ENCODE results near the gene DNAJC25.

The DNAJC25 gene

GRCh38 chr9:111691672-111692329, 60.7 kb downstream of the DNAJC25 start:
- no peaks in the 10 kb centered on the region for H3K36me3 ChIP-seq (ENCODE audit: low read length)
- H3K9me2 ChIP-seq (replicated peaks; ENCODE audit: insufficient read depth, low read length) = no peaks in the 10 kb centered on the region
- H3K4me2 ChIP-seq (ENCODE audit: low read depth, low read length, poor library complexity, severe bottlenecking) = no peak overlapping the region
- H3F3A ChIP-seq (ENCODE audit: insufficient read depth) = no peaks in the 10 kb centered on the region
- H3K27me3 ChIP-seq (ENCODE audit: low read length) = no peaks in the 10 kb centered on the region
- peak overlapping the region; percentile 12 for H2AFZ ChIP-seq (ENCODE audit: low read depth, low read length, severe bottlenecking)
- no peaks in the 10 kb centered on the region for H4K20me1 ChIP-seq (ENCODE audit: low read depth, low read length)
- TF ChIP-seq EZH2phosphoT487 (conservative IDR thresholded peaks at IDR 0.05; ENCODE audit: low read length) (no peak), CTCF (IDR thresholded peaks at IDR 0.05; ENCODE audit: insufficient read depth, low read length, poor library complexity, severe bottlenecking) (peak; percentile 43)
- H3K9me3 ChIP-seq (ENCODE audit: insufficient read depth, low read length) = no peaks in the 10 kb centered on the region
- no peaks in the 10 kb centered on the region for H3K79me2 ChIP-seq (ENCODE audit: insufficient read depth, low read length)
- no peak overlapping the region for H3K9ac ChIP-seq (ENCODE audit: low read length)
- H3K4me3 ChIP-seq (ENCODE audit: insufficient read depth, low read length, poor library complexity, severe bottlenecking) = no peak overlapping the region
- H3K27ac ChIP-seq (ENCODE audit: low read depth, low read length) = no peak overlapping the region

DNA sequence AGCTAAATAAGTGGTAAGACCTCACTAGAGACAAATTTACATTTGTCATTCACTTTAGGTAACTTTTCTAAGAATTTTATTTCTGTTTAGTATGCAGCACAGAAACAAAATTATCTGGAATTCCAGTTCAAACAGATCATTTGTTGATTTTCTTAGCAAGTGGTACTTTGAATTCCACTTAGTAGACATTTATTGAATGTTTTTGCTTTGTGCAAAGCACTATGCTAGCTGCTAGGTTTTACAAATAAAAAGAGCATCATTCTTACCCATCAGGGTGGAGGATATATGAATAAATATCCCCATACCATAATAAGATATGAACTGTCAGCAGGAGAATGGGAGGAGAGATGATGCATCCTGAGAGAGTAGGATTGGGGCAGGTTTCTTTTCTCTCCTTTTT, 65.7 kb downstream of the DNAJC25 start:
- no peaks in the 10 kb centered on the region for H3K9me3 ChIP-seq (ENCODE audit: insufficient read depth, low read length)
- TF ChIP-seq CTCF (IDR thresholded peaks at IDR 0.05; ENCODE audit: insufficient read depth, low read length, poor library complexity, severe bottlenecking) (no peak), EZH2phosphoT487 (conservative IDR thresholded peaks at IDR 0.05; ENCODE audit: low read length) (no peak)

DNA sequence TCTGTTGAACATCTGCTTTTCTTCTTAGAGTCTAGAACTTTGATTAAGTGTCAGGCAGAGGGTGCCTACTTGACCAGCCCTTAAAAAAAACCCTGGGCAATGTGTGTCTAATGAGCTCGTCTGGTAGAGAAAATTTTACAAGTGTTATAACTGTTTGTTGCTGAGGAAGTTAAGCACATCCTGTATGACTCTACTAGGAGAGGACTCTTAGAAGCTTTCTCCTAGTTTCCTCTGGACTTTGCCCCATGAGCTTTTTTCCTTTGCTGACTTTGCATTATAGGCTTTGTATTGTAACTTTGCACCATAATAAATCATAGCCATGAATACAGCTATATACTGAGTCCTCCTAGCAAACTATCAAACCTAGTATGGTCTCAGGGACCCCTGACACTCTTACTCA, 69.6 kb downstream of the DNAJC25 start:
- H3K27me3 ChIP-seq (ENCODE audit: low read length) = no peaks in the 10 kb centered on the region
- no peak overlapping the region for H3K4me3 ChIP-seq (ENCODE audit: insufficient read depth, low read length, poor library complexity, severe bottlenecking)
- no peaks in the 10 kb centered on the region; the same call in 1 of the 2 replicates for H4K20me1 ChIP-seq (ENCODE audit: low read depth, low read length)
- H2AFZ ChIP-seq (ENCODE audit: low read depth, low read length, severe bottlenecking) = no peak overlapping the region
- no peaks in the 10 kb centered on the region for H3K36me3 ChIP-seq (ENCODE audit: low read length)
- no peak overlapping the region for H3K4me2 ChIP-seq (ENCODE audit: low read depth, low read length, poor library complexity, severe bottlenecking)
- TF ChIP-seq CTCF (IDR thresholded peaks at IDR 0.05; ENCODE audit: insufficient read depth, low read length, poor library complexity, severe bottlenecking) = no peak
- TF ChIP-seq EZH2phosphoT487 (conservative IDR thresholded peaks at IDR 0.05; ENCODE audit: low read length) = no peak
- no peaks in the 10 kb centered on the region for H3K79me2 ChIP-seq (ENCODE audit: insufficient read depth, low read length)
- no peak overlapping the region for H3K27ac ChIP-seq (ENCODE audit: low read depth, low read length)
- no peaks in the 10 kb centered on the region for H3K9me3 ChIP-seq (ENCODE audit: insufficient read depth, low read length)
- no peaks in the 10 kb centered on the region for H3F3A ChIP-seq (ENCODE audit: insufficient read depth)
- H3K9me2 ChIP-seq (replicated peaks; ENCODE audit: insufficient read depth, low read length) = no peaks in the 10 kb centered on the region
- no peak overlapping the region for H3K9ac ChIP-seq (ENCODE audit: low read length)

More for the DNA sequence above, 65.7 kb downstream of the DNAJC25 start:
- no peaks in the 10 kb centered on the region for H3K9me2 ChIP-seq (replicated peaks; ENCODE audit: insufficient read depth, low read length)
- no peak overlapping the region for H3K27ac ChIP-seq (ENCODE audit: low read depth, low read length)
- no peaks in the 10 kb centered on the region for H3K36me3 ChIP-seq (ENCODE audit: low read length)
- no peak overlapping the region for H3K4me2 ChIP-seq (ENCODE audit: low read depth, low read length, poor library complexity, severe bottlenecking)
- H3K9ac ChIP-seq (ENCODE audit: low read length) = no peak overlapping the region
- no peak overlapping the region for H2AFZ ChIP-seq (ENCODE audit: low read depth, low read length, severe bottlenecking)
- H3K4me3 ChIP-seq (ENCODE audit: insufficient read depth, low read length, poor library complexity, severe bottlenecking) = no peak overlapping the region
- no peaks in the 10 kb centered on the region for H3F3A ChIP-seq (ENCODE audit: insufficient read depth)
- no peaks in the 10 kb centered on the region for H4K20me1 ChIP-seq (ENCODE audit: low read depth, low read length)
- no peaks in the 10 kb centered on the region for H3K27me3 ChIP-seq (ENCODE audit: low read length)
- H3K79me2 ChIP-seq (ENCODE audit: insufficient read depth, low read length) = no peaks in the 10 kb centered on the region

Data from SU-DHL-6 (cell line).